Lower lobe of right lung (tissue), 2 donors: ENCODE results near the gene RNASE13. TPM values are rescaled to one million over a fixed set of nuclear protein-coding genes. Genes with fewer than 3 reads are reported as not detected.

ENCODE experiments used
- ATAC-seq, 2 donors: fragments of 200-7000 bp; cut with Tn5 transposase; one replicate each; pipeline ENCODE4 v1.9.1; 2020 to 2022; ENCODE audit warnings: mild to moderate bottlenecking in 2 of 2, moderate library complexity in 2 of 2
- DNase-seq: peaks from one replicate; pipeline ENCODE4 v3.0.0-alpha.2; 2020
- H3K27ac ChIP-seq: fragments of 200-600 bp; one replicate; pipeline ENCODE4 v1.8.0; 2022
- H3K27me3 ChIP-seq: fragments of 200-600 bp; one replicate; pipeline ENCODE4 v1.8.0; 2022; ENCODE audit warnings: low read depth
- H3K36me3 ChIP-seq: fragments of 200-600 bp; one replicate; pipeline ENCODE4 v1.8.0; 2022; ENCODE audit warnings: mild to moderate bottlenecking
- H3K4me1 ChIP-seq: fragments of 200-600 bp; one replicate; pipeline ENCODE4 v1.8.0; 2022
- H3K4me3 ChIP-seq: fragments of 200-600 bp; one replicate; pipeline ENCODE4 v1.8.0; 2022; ENCODE audit warnings: mild to moderate bottlenecking
- H3K9me3 ChIP-seq: fragments of 200-600 bp; one replicate; pipeline ENCODE4 v1.8.0; 2022
- CTCF ChIP-seq: fragments of 200-600 bp; IDR thresholded peaks from one replicate; pipeline ENCODE4 v1.8.0; 2022; ENCODE audit warnings: antibody characterized with exemption, mild to moderate bottlenecking
- intact Hi-C: fragments of 100-400 bp; cut with DNase I; formaldehyde crosslinking; loops from one replicate; pipeline ENCODE4 v1.11.0; 2022
- total RNA-seq: library from RNA; stranded (reverse); fragmentation: NEBNext Ultra II Directional; extraction: Animal tissue kit (Norgen Biotek cat#: 25700); gene quantifications from one replicate; pipeline ENCODE4 v1.2.1, GENCODE V29; 2021
- donor health status: DM: no; HTN: yes; CAD: no; lungs with severe emphysema.

The RNASE13 gene
- total RNA-seq, 1 donor from 2014 or later, result not detected

- DNase-seq, result no peak
- ATAC-seq, result no peak
- H3K27ac ChIP-seq, result no peak overlapping the region
- H3K36me3 ChIP-seq, result peaks cover 96% of the 10 kb centered on the region
- TF ChIP-seq CTCF, result no peak
- no peaks in the 10 kb centered on the region for H3K9me3 ChIP-seq
- H3K27me3 ChIP-seq, result no peaks in the 10 kb centered on the region
- no peaks in the 10 kb centered on the region for H3K4me1 ChIP-seq
- intact Hi-C loops, result no loop called here
- H3K4me3 ChIP-seq, result no peak overlapping the region
These were observed 43.7 kb upstream of the RNASE13 start for GRCh38 chr14:21078287-21078686.

DNA sequence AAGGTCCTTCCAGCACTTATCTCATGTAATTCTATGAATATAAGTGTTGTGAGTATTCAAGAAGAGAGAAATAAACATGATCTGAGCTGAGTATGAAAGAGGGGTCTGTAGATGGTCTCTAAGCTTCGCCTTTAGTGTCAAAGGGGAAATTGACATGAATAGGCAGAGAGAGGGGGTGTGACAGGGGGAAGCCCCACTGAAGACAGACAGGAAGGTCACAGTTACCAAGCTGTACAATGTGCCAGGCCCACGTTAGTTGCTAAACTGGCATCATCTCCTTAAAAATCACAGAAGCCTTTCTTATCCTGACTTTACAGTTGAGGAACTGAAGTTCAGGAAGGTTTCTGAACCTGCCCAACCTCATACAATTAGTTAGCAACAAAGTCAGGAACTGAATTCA, 43.1 kb upstream of the RNASE13 start:
- Histone ChIP-seq H3K4me1 (peaks cover 3% of the 10 kb centered on the region), H3K4me3 (no peak overlapping the region), H3K9me3 (no peaks in the 10 kb centered on the region), H3K27me3 (no peaks in the 10 kb centered on the region), H3K36me3 (peaks cover 94% of the 10 kb centered on the region), H3K27ac (no peak overlapping the region)
- DNase-seq, result no peak
- TF ChIP-seq CTCF, result no peak
- ATAC-seq, result no peak
- intact Hi-C loops, result no loop called here

GRCh38 chr14:21075719-21076437, 41.3 kb upstream of the RNASE13 start:
- Histone ChIP-seq H3K4me3 (no peak overlapping the region), H3K4me1 (peaks cover 21% of the 10 kb centered on the region), H3K9me3 (no peaks in the 10 kb centered on the region), H3K36me3 (peaks cover 76% of the 10 kb centered on the region), H3K27ac (no peak overlapping the region), H3K27me3 (no peaks in the 10 kb centered on the region)
- TF ChIP-seq CTCF, result no peak
- no peak for DNase-seq
- intact Hi-C loops, result no loop called here
- no peak for ATAC-seq

DNA sequence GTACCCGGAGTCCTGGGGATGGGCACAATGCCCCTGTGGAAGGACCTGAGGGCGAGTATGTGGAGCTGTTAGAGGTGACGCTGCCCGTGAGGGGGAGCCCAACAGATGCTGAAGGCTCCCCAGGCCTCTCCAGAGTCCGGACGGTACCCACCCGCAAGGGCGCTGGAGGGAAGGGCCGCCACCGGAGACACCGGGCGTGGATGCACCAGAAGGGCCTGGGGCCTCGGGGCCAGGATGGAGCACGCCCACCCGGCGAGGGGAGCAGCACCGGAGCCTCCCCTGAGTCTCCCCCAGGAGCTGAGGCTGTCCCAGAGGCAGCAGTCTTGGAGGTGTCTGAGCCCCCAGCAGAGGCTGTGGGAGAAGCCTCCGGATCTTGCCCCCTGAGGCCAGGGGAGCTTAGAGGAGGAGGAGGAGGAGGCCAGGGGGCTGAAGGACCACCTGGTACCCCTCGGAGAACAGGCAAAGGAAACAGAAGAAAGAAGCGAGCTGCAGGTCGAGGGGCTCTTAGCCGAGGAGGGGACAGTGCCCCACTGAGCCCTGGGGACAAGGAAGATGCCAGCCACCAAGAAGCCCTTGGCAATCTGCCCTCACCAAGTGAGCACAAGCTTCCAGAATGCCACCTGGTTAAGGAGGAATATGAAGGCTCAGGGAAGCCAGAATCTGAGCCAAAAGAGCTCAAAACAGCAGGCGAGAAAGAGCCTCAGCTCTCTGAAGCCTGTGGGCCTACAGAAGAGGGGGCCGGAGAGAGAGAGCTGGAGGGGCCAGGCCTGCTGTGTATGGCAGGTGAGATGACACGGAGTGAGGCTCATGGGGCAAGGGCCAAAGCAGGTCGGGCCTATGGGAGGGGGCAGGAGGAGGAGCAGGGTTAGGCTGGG, 40.0 kb upstream of the RNASE13 start:
- Histone ChIP-seq H3K9me3 (no peaks in the 10 kb centered on the region), H3K27ac (no peak overlapping the region), H3K36me3 (peaks cover 65% of the 10 kb centered on the region), H3K4me1 (peaks cover 25% of the 10 kb centered on the region), H3K27me3 (peaks cover 2% of the 10 kb centered on the region), H3K4me3 (no peak overlapping the region)
- intact Hi-C loops, result no loop called here
- no peak for DNase-seq
- no peak for TF ChIP-seq CTCF
- no peak for ATAC-seq

DNA sequence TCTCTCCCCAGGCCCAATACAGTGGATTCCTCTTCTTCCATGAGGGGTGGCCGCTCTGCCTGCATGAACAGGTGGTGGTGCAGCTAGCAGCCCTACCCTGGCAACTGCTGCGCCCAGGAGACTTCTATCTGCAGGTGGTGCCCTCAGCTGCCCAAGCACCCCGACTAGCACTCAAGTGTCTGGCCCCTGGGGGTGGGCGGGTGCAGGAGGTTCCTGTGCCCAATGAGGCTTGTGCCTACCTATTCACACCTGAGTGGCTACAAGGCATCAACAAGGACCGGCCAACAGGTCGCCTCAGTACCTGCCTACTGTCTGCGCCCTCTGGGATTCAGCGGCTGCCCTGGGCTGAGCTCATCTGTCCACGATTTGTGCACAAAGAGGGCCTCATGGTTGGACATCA, 39.3 kb upstream of the RNASE13 start:
- ATAC-seq (no peak), DNase-seq (no peak)
- TF ChIP-seq CTCF, result no peak
- Histone ChIP-seq H3K27ac (no peak overlapping the region), H3K4me3 (no peak overlapping the region), H3K36me3 (peaks cover 58% of the 10 kb centered on the region), H3K27me3 (peaks cover 4% of the 10 kb centered on the region), H3K9me3 (no peaks in the 10 kb centered on the region), H3K4me1 (peaks cover 32% of the 10 kb centered on the region)
- intact Hi-C loops, result no loop called here
